Transverse colon (tissue), 4 donors: ENCODE measurements around the gene ZNF253.

Source experiments
- EP300 ChIP-seq: sonication (generic); formaldehyde crosslinking; IDR thresholded peaks from one replicate; pipeline ENCODE4 v1.6.1; 2017; ENCODE audit warnings: antibody characterized with exemption, low read depth
- POLR2A ChIP-seq: fragments of 450-650 bp; IDR thresholded peaks from one replicate; pipeline ENCODE4 v1.6.1; 2016; ENCODE audit warnings: antibody characterized with exemption, mild to moderate bottlenecking, moderate library complexity
- POLR2AphosphoS5 ChIP-seq, 3 donors: sonication (generic); formaldehyde crosslinking; IDR thresholded peaks; one replicate each; pipeline ENCODE4 v1.6.1; 2016; ENCODE audit warnings: antibody characterized with exemption in 3 of 3
- TF ChIP-seq, protein P1 (sequence below), 5 experiments: fragments of 200-600 bp in 3 of 5; fragments of 450-650 bp in 2 of 5; sonication (generic) in 3 of 5; IDR thresholded peaks; 1 replicate in 2 of 5; 2 replicates in 3 of 5; pipeline ENCODE4 v1.5.1; 2016 to 2017; ENCODE audit warnings: antibody characterized with exemption in 5 of 5, inconsistent platforms in 3 of 5, mild to moderate bottlenecking in 2 of 5, moderate library complexity in 1 of 5

DNA sequence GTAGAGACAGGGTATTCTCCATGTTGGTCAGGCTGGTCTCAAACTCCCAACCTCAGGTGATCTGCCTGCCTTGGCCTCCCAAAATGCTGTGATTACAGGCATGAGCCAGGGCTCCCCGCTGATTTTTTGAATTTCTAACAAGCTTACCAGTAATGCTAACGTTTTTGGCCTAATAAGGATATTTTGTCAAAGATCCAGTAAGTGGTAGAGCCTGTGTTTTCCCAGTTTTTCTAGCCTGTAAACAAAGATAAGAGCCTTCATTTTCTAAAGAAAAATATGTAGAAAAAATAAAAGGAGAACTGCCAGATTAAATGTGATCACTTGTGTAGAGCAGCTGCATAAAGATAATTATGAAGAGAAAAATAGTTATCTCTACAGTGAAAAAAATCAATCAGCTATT is 72.8 kb downstream of the ZNF253 start:
- TF ChIP-seq, protein P1, sequence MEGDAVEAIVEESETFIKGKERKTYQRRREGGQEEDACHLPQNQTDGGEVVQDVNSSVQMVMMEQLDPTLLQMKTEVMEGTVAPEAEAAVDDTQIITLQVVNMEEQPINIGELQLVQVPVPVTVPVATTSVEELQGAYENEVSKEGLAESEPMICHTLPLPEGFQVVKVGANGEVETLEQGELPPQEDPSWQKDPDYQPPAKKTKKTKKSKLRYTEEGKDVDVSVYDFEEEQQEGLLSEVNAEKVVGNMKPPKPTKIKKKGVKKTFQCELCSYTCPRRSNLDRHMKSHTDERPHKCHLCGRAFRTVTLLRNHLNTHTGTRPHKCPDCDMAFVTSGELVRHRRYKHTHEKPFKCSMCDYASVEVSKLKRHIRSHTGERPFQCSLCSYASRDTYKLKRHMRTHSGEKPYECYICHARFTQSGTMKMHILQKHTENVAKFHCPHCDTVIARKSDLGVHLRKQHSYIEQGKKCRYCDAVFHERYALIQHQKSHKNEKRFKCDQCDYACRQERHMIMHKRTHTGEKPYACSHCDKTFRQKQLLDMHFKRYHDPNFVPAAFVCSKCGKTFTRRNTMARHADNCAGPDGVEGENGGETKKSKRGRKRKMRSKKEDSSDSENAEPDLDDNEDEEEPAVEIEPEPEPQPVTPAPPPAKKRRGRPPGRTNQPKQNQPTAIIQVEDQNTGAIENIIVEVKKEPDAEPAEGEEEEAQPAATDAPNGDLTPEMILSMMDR (IDR thresholded peaks at IDR 0.05): no peak
- TF ChIP-seq POLR2A (no peak), EP300 (no peak), POLR2AphosphoS5 (IDR thresholded peaks at IDR 0.05) (no peak)
